Effector memory CD8-positive, alpha-beta T cell (primary cell): ENCODE results near the gene ZFYVE26.
A peak's percentile ranks its signal among the peaks of the same experiment; 100 is the strongest.
"Not testable (repeated sequence)": the region's sequence is repeated elsewhere in the genome, so short reads cannot be mapped to it uniquely, and the experiment has no call there.

ENCODE experiments used
- ATAC-seq: fragments of 150-1000 bp; cut with Tn5 transposase; replicated peaks from 2 replicates; pipeline ENCODE4 v1.10.0; 2021; ENCODE audit warnings: mild to moderate bottlenecking, moderate library complexity
- DNase-seq, 3 experiments: peaks; one replicate each; pipeline ENCODE4 v3.0.0; 2021
- H3K27ac Mint-ChIP-seq, 2 donors: one replicate each; pipeline ENCODE4 v1.8.0; 2022; ENCODE audit warnings: mild to moderate bottlenecking in 2 of 2, mixed read lengths in 2 of 2, moderate library complexity in 2 of 2
- H3K27me3 Mint-ChIP-seq, 2 donors: one replicate each; pipeline ENCODE4 v1.8.0; 2022; ENCODE audit warnings: mixed read lengths in 2 of 2
- H3K36me3 Mint-ChIP-seq: one replicate; pipeline ENCODE4 v1.8.0; 2022; ENCODE audit warnings: mild to moderate bottlenecking, moderate library complexity, mixed read lengths; ENCODE audit not compliant: insufficient read depth
- H3K4me1 Mint-ChIP-seq, 2 donors: one replicate each; pipeline ENCODE4 v1.8.0; 2022; ENCODE audit warnings: low read depth in 2 of 2, mixed read lengths in 2 of 2
- H3K4me3 Mint-ChIP-seq, 2 donors: one replicate each; pipeline ENCODE4 v1.8.0; 2022; ENCODE audit warnings: mild to moderate bottlenecking in 2 of 2, mixed read lengths in 2 of 2, moderate library complexity in 2 of 2
- H3K9me3 Mint-ChIP-seq, 2 donors: one replicate each; pipeline ENCODE4 v1.8.0; 2022; ENCODE audit warnings: mixed read lengths in 2 of 2

ZFYVE26 gene

GRCh38 chr14:67833403-67833802 is 17.0 kb upstream of the ZFYVE26 start:
- DNase-seq (no peak), ATAC-seq (no peak)
- peak overlapping the region; percentile 4 to 11 for H3K27ac Mint-ChIP-seq
- H3K4me1 Mint-ChIP-seq = peaks cover 3 to 4% of the 10 kb centered on the region in 2 donors
- H3K4me3 Mint-ChIP-seq = no peak overlapping the region
- no peaks in the 10 kb centered on the region for H3K9me3 Mint-ChIP-seq
- H3K27me3 Mint-ChIP-seq = no peaks in the 10 kb centered on the region
- H3K36me3 Mint-ChIP-seq = peaks cover 24% of the 10 kb centered on the region

- Mint-ChIP-seq H3K4me1 (peaks cover 3 to 4% of the 10 kb centered on the region in 2 donors), H3K27ac (no peak overlapping the region), H3K4me3 (no peak overlapping the region), H3K27me3 (no peaks in the 10 kb centered on the region), H3K9me3 (no peaks in the 10 kb centered on the region), H3K36me3 (peaks cover 32% of the 10 kb centered on the region)
- ATAC-seq (no peak), DNase-seq (no peak)
These were observed 14.7 kb upstream of the ZFYVE26 start for GRCh38 chr14:67831113-67831512.

GRCh38 chr14:67821121-67821520 is 4.7 kb upstream of the ZFYVE26 start:
- no peaks in the 10 kb centered on the region for H3K9me3 Mint-ChIP-seq
- ATAC-seq (no peak), DNase-seq (no peak)
- no peaks in the 10 kb centered on the region for H3K27me3 Mint-ChIP-seq
- peaks cover 27% of the 10 kb centered on the region for H3K36me3 Mint-ChIP-seq
- H3K4me3 Mint-ChIP-seq = peak overlapping the region in 1 of 2 donors; percentile 97
- no peak overlapping the region for H3K27ac Mint-ChIP-seq
- H3K4me1 Mint-ChIP-seq = peaks cover 16 to 26% of the 10 kb centered on the region in 2 donors

GRCh38 chr14:67820428-67820971 is 4.1 kb upstream of the ZFYVE26 start:
- peak overlapping the region; percentile 97 to 100 for H3K4me3 Mint-ChIP-seq
- H3K27me3 Mint-ChIP-seq = no peaks in the 10 kb centered on the region
- no peaks in the 10 kb centered on the region for H3K9me3 Mint-ChIP-seq
- peaks cover 21 to 31% of the 10 kb centered on the region in 2 donors for H3K4me1 Mint-ChIP-seq
- ATAC-seq = no peak
- H3K27ac Mint-ChIP-seq = peak overlapping the region; percentile 84 to 97
- no peak for DNase-seq
- peaks cover 27% of the 10 kb centered on the region for H3K36me3 Mint-ChIP-seq

GRCh38 chr14:67819563-67820421 is 3.4 kb upstream of the ZFYVE26 start, which contains the start of gene RAD51B:
RAD51B (plus strand) TSS chr14:67819779.
- peak within 1 kb of the TSS; percentile 84 to 97 for H3K27ac Mint-ChIP-seq
- peak; percentile 72 for ATAC-seq
- no peaks in the 10 kb centered on the region for H3K27me3 Mint-ChIP-seq
- H3K9me3 Mint-ChIP-seq = no peaks in the 10 kb centered on the region
- peak within 1 kb of the TSS; percentile 97 to 100 for H3K4me3 Mint-ChIP-seq
- peaks cover 25% of the 10 kb centered on the region for H3K36me3 Mint-ChIP-seq
- peak; percentile 85 to 90 (median 87) for DNase-seq
- peaks cover 25 to 37% of the 10 kb centered on the region in 2 donors for H3K4me1 Mint-ChIP-seq

GRCh38 chr14:67818476-67818875 is 2.1 kb upstream of the ZFYVE26 start:
- H3K9me3 Mint-ChIP-seq, DNase-seq, H3K27me3 Mint-ChIP-seq, ATAC-seq: not testable (repeated sequence)
- peak overlapping the region; percentile 97 to 100 for H3K4me3 Mint-ChIP-seq
- H3K4me1 Mint-ChIP-seq = peaks cover 28 to 39% of the 10 kb centered on the region in 2 donors
- H3K27ac Mint-ChIP-seq = peak overlapping the region in 1 of 2 donors; percentile 84
- peaks cover 22% of the 10 kb centered on the region for H3K36me3 Mint-ChIP-seq

GRCh38 chr14:67817750-67818438 is 1.5 kb upstream of the ZFYVE26 start:
- Mint-ChIP-seq H3K27me3 (no peaks in the 10 kb centered on the region), H3K4me3 (peak overlapping the region; percentile 97 to 100), H3K4me1 (peaks cover 28 to 39% of the 10 kb centered on the region in 2 donors), H3K36me3 (peaks cover 24% of the 10 kb centered on the region), H3K9me3 (no peaks in the 10 kb centered on the region), H3K27ac (no peak overlapping the region)
- ATAC-seq = no peak
- DNase-seq = no peak

- Mint-ChIP-seq H3K36me3 (peaks cover 33% of the 10 kb centered on the region), H3K27ac (peak overlapping the region; percentile 94 to 97), H3K27me3 (no peaks in the 10 kb centered on the region), H3K9me3 (no peaks in the 10 kb centered on the region), H3K4me1 (peaks cover 25 to 37% of the 10 kb centered on the region in 2 donors), H3K4me3 (peak overlapping the region; percentile 97)
- DNase-seq = no peak
- no peak for ATAC-seq
These were observed 691 bp downstream of the ZFYVE26 start for GRCh38 chr14:67815573-67816225.

- H3K9me3 Mint-ChIP-seq = no peaks in the 10 kb centered on the region
- no peak for ATAC-seq
- H3K27me3 Mint-ChIP-seq = no peaks in the 10 kb centered on the region
- peaks cover 23 to 29% of the 10 kb centered on the region in 2 donors for H3K4me1 Mint-ChIP-seq
- no peak for DNase-seq
- H3K36me3 Mint-ChIP-seq = peaks cover 41% of the 10 kb centered on the region
- no peak overlapping the region for H3K27ac Mint-ChIP-seq
- H3K4me3 Mint-ChIP-seq = peak overlapping the region; percentile 97
These were observed 1.6 kb downstream of the ZFYVE26 start for GRCh38 chr14:67814821-67815220.

GRCh38 chr14:67806246-67806645 is 10.1 kb downstream of the ZFYVE26 start:
- H3K4me1 Mint-ChIP-seq = peaks cover 0 to 2% of the 10 kb centered on the region in 2 donors
- H3K36me3 Mint-ChIP-seq = peaks cover 62% of the 10 kb centered on the region
- H3K27ac Mint-ChIP-seq = no peak overlapping the region
- H3K27me3 Mint-ChIP-seq = no peaks in the 10 kb centered on the region
- no peak overlapping the region for H3K4me3 Mint-ChIP-seq
- no peak for DNase-seq
- ATAC-seq = no peak
- H3K9me3 Mint-ChIP-seq = no peaks in the 10 kb centered on the region

- no peak for DNase-seq
- Mint-ChIP-seq H3K36me3 (peaks cover 47% of the 10 kb centered on the region), H3K4me1 (peaks cover 0 to 3% of the 10 kb centered on the region in 2 donors), H3K27ac (no peak overlapping the region), H3K4me3 (no peak overlapping the region), H3K9me3 (no peaks in the 10 kb centered on the region), H3K27me3 (no peaks in the 10 kb centered on the region)
- no peak for ATAC-seq
These were observed 15.6 kb downstream of the ZFYVE26 start for GRCh38 chr14:67800743-67801142.

- no peak overlapping the region for H3K27ac Mint-ChIP-seq
- ATAC-seq (no peak), DNase-seq (no peak)
- no peaks in the 10 kb centered on the region for H3K27me3 Mint-ChIP-seq
- no peak overlapping the region for H3K4me3 Mint-ChIP-seq
- no peaks in the 10 kb centered on the region for H3K9me3 Mint-ChIP-seq
- peaks cover 0 to 3% of the 10 kb centered on the region in 2 donors for H3K4me1 Mint-ChIP-seq
- peaks cover 40% of the 10 kb centered on the region for H3K36me3 Mint-ChIP-seq
These were observed 17.7 kb downstream of the ZFYVE26 start for GRCh38 chr14:67798731-67799130.

GRCh38 chr14:67787673-67788072 is 28.7 kb downstream of the ZFYVE26 start:
- H3K4me3 Mint-ChIP-seq = no peak overlapping the region
- H3K4me1 Mint-ChIP-seq = no peaks in the 10 kb centered on the region
- peaks cover 65% of the 10 kb centered on the region for H3K36me3 Mint-ChIP-seq
- no peak overlapping the region for H3K27ac Mint-ChIP-seq
- no peaks in the 10 kb centered on the region for H3K9me3 Mint-ChIP-seq
- DNase-seq (no peak), ATAC-seq (no peak)
- no peaks in the 10 kb centered on the region for H3K27me3 Mint-ChIP-seq
